Fibroblast of pulmonary artery (primary cell): Measurements from ENCODE around the gene PDE1C.

Experiments
- DNase-seq: peaks from one replicate; pipeline ENCODE4 v3.0.0-alpha.2; 2010; ENCODE audit warnings: low read depth
- H3K4me3 ChIP-seq: replicated peaks from 2 replicates; pipeline ENCODE4 v1.5.1; 2011; ENCODE audit warnings: low read depth, mild to moderate bottlenecking, control low read depth, low read length, moderate library complexity
- TF ChIP-seq, protein P1 (sequence below): IDR thresholded peaks from 2 replicates; pipeline ENCODE4 v1.5.1; 2011; ENCODE audit warnings: mild to moderate bottlenecking, control low read depth, low read length, inconsistent platforms; ENCODE audit errors: missing control alignments

Gene PDE1C

DNA sequence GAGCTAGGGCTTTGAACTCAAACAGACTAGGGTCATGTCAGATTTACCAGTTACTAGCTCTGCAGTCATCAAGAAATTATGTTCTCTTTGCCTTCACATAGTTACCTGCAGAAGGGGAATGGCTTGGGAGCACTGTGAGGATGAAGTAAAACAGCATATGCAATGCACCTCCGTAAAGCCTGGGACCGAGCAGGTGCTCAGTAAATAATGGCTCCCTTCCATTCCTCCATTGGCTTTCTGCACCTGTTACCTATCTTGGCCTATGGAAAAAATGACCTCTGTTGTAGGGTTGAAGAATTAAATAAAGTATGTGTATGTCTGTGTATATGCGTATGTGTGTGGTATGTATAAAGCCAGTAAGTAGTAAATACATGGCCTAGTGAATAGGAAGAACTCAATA lies 78.8 kb downstream of the PDE1C start:
- no peak overlapping the region for H3K4me3 ChIP-seq
- DNase-seq: no peak
- TF ChIP-seq, protein P1, sequence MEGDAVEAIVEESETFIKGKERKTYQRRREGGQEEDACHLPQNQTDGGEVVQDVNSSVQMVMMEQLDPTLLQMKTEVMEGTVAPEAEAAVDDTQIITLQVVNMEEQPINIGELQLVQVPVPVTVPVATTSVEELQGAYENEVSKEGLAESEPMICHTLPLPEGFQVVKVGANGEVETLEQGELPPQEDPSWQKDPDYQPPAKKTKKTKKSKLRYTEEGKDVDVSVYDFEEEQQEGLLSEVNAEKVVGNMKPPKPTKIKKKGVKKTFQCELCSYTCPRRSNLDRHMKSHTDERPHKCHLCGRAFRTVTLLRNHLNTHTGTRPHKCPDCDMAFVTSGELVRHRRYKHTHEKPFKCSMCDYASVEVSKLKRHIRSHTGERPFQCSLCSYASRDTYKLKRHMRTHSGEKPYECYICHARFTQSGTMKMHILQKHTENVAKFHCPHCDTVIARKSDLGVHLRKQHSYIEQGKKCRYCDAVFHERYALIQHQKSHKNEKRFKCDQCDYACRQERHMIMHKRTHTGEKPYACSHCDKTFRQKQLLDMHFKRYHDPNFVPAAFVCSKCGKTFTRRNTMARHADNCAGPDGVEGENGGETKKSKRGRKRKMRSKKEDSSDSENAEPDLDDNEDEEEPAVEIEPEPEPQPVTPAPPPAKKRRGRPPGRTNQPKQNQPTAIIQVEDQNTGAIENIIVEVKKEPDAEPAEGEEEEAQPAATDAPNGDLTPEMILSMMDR: no peak

DNA sequence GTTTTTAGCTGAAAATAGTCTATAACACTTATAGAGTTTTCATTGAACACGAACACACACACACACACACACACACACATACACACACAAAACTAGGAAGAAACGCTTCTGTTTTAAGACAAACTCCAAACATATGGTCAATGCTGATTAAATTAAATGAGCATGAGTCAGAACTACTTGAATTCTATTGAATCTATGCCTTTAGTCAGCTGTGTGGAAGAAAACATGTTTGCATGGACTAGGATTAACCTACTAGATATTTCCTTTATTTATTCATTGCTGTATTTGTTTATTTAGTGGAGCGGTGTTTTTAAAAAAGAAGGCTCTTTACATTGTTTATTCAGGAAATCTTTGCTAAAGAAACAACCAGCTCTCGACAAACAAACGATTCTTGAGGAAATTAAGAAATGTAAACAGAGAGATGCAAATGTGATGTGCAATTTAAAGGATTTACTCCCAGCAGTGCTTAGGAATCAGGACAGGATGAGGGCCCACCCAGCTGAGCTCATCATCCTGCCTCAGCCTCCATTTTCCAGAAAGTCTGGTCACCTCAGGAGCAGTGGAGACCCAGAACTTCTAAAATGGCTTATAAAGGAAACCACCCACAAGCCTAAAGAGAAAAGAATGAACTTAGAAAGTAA lies 83.2 kb downstream of the PDE1C start:
- no peak overlapping the region for H3K4me3 ChIP-seq
- DNase-seq: peak; percentile 2
- TF ChIP-seq, protein P1: no peak

DNA sequence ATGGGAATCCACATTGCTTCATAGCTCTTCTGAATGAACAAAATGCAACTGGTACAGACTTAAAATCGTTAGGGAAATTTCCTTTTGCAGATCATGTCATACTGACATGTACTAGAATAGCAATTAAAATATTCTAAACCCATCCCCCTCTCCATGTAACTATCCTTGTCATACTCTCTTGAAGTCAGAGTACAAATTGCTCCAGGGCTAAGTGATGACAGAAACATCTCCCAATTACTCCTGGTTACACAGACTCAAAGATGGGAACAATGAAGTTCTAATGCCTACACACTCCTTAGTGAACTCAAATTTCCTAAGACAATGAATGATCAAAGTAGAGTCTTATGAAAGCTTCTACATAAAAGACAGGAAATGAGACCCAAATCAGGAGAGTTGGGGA lies 87.2 kb downstream of the PDE1C start:
- no peak for DNase-seq
- H3K4me3 ChIP-seq: no peak overlapping the region
- TF ChIP-seq, protein P1: no peak

DNA sequence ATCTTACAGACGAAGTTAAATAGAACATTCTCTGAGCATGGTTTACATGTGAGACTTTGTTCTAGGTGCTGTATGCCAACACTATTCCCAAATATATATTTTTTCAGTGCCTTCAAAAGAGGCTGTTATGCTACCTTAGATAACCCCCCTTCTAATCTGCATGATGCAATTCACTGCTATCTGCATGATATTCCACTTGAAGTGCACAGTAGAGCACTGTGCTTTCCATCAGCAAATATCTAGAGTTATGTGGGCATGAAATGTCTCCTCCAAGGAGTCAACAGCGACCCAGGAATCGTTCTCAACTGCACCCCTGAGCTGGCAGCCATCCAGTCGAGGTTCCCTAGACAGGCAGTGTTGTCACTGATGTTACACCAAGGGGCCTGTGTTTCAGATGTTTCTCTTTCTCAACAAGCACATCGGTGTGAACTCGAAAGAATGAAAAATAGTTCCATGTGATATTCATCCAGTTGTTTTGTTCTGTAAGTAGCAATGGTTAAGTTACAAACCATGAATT lies 88.3 kb downstream of the PDE1C start:
- no peak for DNase-seq
- TF ChIP-seq, protein P1: no peak
- no peak overlapping the region for H3K4me3 ChIP-seq

DNA sequence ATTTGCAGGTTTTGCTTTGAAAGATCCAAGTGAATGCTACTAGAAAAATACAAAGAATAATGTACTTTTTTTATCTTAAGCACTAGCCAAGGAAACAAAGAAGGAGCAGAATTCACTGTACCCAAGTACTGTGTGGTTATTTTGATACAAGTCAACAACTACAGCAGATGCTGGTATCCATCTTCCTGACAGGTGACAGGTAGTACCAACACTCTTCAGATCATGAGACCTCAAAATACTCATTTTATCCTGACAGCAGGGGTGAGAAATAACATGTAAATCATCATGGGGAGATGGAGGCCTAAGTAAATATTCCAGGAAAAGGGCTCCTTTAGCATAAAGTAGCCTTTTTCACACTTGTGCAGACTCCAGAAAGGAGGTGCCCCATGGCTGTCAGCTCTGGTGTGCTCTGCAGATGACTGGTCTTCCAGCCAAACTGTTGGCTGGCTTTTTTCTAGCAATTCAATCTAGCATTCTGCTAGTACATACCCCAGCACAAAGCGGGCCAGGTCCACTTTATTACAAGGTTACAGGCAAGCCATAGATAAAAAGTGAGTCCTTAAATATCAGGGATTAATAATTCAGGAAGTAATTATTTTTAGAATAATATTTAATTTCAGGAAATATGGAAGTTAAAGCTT lies 90.4 kb downstream of the PDE1C start:
- TF ChIP-seq, protein P1: no peak
- no peak for DNase-seq
- H3K4me3 ChIP-seq: no peak overlapping the region

DNA sequence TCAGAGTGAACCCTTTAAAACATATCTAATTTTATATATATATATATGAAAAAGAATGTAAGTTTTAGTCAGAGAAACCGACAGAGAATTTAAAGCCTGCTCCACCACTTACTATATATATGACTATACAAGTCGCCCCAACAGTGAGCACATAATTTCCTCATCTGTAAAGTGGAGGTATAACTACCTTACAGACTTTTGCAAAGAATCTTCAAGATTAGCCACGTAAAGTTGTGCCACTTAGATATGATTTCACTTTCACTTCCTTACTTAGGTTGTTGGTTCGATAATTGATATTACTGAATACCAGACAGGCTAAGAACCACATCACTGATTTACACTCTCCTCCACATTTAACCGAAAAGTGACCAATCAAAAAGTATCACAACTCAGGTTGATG lies 94.7 kb downstream of the PDE1C start:
- no peak overlapping the region for H3K4me3 ChIP-seq
- TF ChIP-seq, protein P1: no peak
- DNase-seq: no peak

DNA sequence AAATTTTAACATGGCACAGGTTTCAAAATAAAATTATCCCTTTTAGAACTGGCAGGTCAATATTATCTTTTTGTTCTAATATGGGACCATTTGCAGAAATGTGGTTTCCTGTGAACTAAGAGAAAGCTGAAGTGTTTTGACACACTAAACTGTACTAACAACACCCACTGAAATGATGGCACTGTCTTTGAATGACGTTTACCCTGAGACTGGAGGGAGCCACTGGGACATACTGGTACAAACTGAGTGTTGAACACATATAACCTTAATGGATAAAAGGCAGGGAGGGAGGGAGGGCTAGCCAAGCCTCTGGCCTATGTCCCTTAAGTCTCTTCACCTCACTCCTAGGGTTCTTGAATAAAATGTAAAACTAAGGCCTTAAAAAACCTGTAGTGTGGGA lies 95.9 kb downstream of the PDE1C start:
- TF ChIP-seq, protein P1: no peak
- no peak for DNase-seq
- no peak overlapping the region for H3K4me3 ChIP-seq
